H1 (cell line): ENCODE results near the gene HPN. TPM values are rescaled to one million over a fixed set of nuclear protein-coding genes. Genes with fewer than 3 reads are reported as not detected.
A peak's percentile ranks its signal among the peaks of the same experiment; 100 is the strongest.

Experiments used
- CTCF ChIA-PET: fragments of 300-600 bp; sonication (Branson Sonifier 250); formaldehyde crosslinking; loops from one replicate; lab custom pipeline; 2021; ENCODE audit not compliant: partially characterized antibody; lab: Charles Lee
- POLR2A ChIA-PET: fragments of 300-600 bp; sonication (Branson Sonifier 250); formaldehyde crosslinking; loops from one replicate; lab custom pipeline; 2021; ENCODE audit warnings: inconsistent platforms; ENCODE audit not compliant: partially characterized antibody; lab: Charles Lee
- DNase-seq, 2 experiments: peaks; one replicate each; pipeline versions ENCODE4 v3.0.0 to v3.0.0-alpha.2; 2010 to 2022; ENCODE audit warnings: low spot score in 2 of 2, low read depth in 1 of 2, mixed read lengths in 1 of 2
- FAIRE-seq: peaks from 2 replicates; lab custom pipeline; 2011; peaks lifted over from hg19 to GRCh38; lab: Jason Lieb, UNC
- H2AFZ ChIP-seq: 2 replicates; pipeline ENCODE4 v1.8.1; 2012; ENCODE audit warnings: low read length, inconsistent platforms
- H2AK5ac ChIP-seq: 2 replicates; pipeline ENCODE4 v1.6.1; 2013; ENCODE audit warnings: low read depth, low read length
- H2BK120ac ChIP-seq: replicated peaks from 2 replicates; pipeline ENCODE3; 2013; ENCODE audit warnings: low read depth, low read length, inconsistent platforms
- H2BK12ac ChIP-seq: 2 replicates; pipeline ENCODE4 v1.6.1; 2013; ENCODE audit warnings: low read depth, low read length
- H2BK15ac ChIP-seq: 2 replicates; pipeline ENCODE4 v1.6.1; 2013; ENCODE audit warnings: low read length
- H2BK20ac ChIP-seq: 2 replicates; pipeline ENCODE4 v1.6.1; 2013; ENCODE audit warnings: low read length
- H2BK5ac ChIP-seq: 2 replicates; pipeline ENCODE4 v1.6.1; 2013; ENCODE audit warnings: low read depth, low read length
- H3K14ac ChIP-seq: 2 replicates; pipeline ENCODE4 v1.6.1; 2013; ENCODE audit warnings: inconsistent platforms; ENCODE audit not compliant: insufficient read length
- H3K18ac ChIP-seq: 2 replicates; pipeline ENCODE4 v1.6.1; 2013; ENCODE audit warnings: low read length; ENCODE audit errors: extremely low read depth
- H3K23ac ChIP-seq: 2 replicates; pipeline ENCODE4 v1.6.1; 2013; ENCODE audit warnings: inconsistent platforms; ENCODE audit not compliant: insufficient read length
- H3K23me2 ChIP-seq: 2 replicates; pipeline ENCODE4 v1.6.1; 2013; ENCODE audit warnings: low read depth, low read length
- H3K27ac ChIP-seq: 2 replicates; pipeline ENCODE4 v1.6.1; 2011; ENCODE audit warnings: low read depth, low read length, inconsistent platforms
- H3K27me3 ChIP-seq, 4 experiments: replicated peaks in 1 of 4; 1 replicate in 1 of 4; 2 replicates in 3 of 4; pipeline versions ENCODE4 v1.6.1 to v1.8.1; 2011 to 2013; ENCODE audit warnings: low read length in 3 of 4, mild to moderate bottlenecking in 3 of 4, inconsistent platforms in 2 of 4, mixed read lengths in 2 of 4, moderate library complexity in 1 of 4; ENCODE audit not compliant: control insufficient read depth in 3 of 4, insufficient read depth in 3 of 4; ENCODE audit errors: extremely low read depth in 1 of 4
- H3K36me3 ChIP-seq, 4 experiments: 2 replicates each; pipeline versions ENCODE4 v1.6.1 to v1.8.1; 2011 to 2013; ENCODE audit warnings: mild to moderate bottlenecking in 4 of 4, low read length in 3 of 4, moderate library complexity in 2 of 4, control low read depth in 1 of 4, inconsistent platforms in 1 of 4; ENCODE audit not compliant: insufficient read depth in 4 of 4, control insufficient read depth in 2 of 4
- H3K4ac ChIP-seq: replicated peaks from 2 replicates; pipeline ENCODE3; 2013; ENCODE audit warnings: low read length, low read depth, mixed read lengths, inconsistent platforms; ENCODE audit not compliant: insufficient read length
- H3K4me1 ChIP-seq, 4 experiments: replicated peaks in 1 of 4; 1 replicate in 1 of 4; 2 replicates in 3 of 4; pipeline versions ENCODE4 v1.6.1 to v1.8.1; 2011 to 2013; ENCODE audit warnings: low read length in 3 of 4, inconsistent platforms in 2 of 4, mixed read lengths in 1 of 4; ENCODE audit not compliant: insufficient read depth in 4 of 4, control insufficient read depth in 3 of 4
- H3K4me2 ChIP-seq, 2 experiments: 2 replicates each; pipeline versions ENCODE4 v1.6.1 to v1.8.1; 2011 to 2013; ENCODE audit warnings: low read depth in 2 of 2, low read length in 2 of 2, control low read depth in 1 of 2, inconsistent platforms in 1 of 2, mild to moderate bottlenecking in 1 of 2; ENCODE audit not compliant: insufficient read depth in 1 of 2
- H3K4me3 ChIP-seq, 4 experiments: fragments of 200-600, 300-600 bp in 1 of 4; sonication (generic), shearing (Covaris generic), sonication (Bioruptor Twin) in 1 of 4; 2 replicates each; pipeline versions ENCODE4 v1.5.1 to v1.8.1; 2011 to 2016; ENCODE audit warnings: low read length in 4 of 4, low read depth in 3 of 4, control low read depth in 2 of 4, inconsistent platforms in 2 of 4, mild to moderate bottlenecking in 2 of 4, mixed read lengths in 1 of 4, moderate library complexity in 1 of 4; ENCODE audit not compliant: insufficient read depth in 2 of 4; ENCODE audit errors: extremely low read depth in 1 of 4
- H3K56ac ChIP-seq: replicated peaks from 2 replicates; pipeline ENCODE3; 2013; ENCODE audit warnings: low read depth, mild to moderate bottlenecking, mixed read lengths, low read length, inconsistent platforms; ENCODE audit not compliant: insufficient read length
- H3K79me1 ChIP-seq: 2 replicates; pipeline ENCODE4 v1.6.1; 2013; ENCODE audit warnings: low read depth, low read length, control low read depth
- H3K79me2 ChIP-seq, 2 experiments: 2 replicates each; pipeline versions ENCODE4 v1.6.1 to v1.8.1; 2012 to 2013; ENCODE audit warnings: low read length in 2 of 2, mild to moderate bottlenecking in 2 of 2, inconsistent platforms in 1 of 2; ENCODE audit not compliant: insufficient read depth in 2 of 2, control insufficient read depth in 1 of 2
- H3K9ac ChIP-seq, 4 experiments: replicated peaks in 1 of 4; 1 replicate in 1 of 4; 2 replicates in 3 of 4; pipeline versions ENCODE4 v1.6.1 to v1.8.1; 2011 to 2013; ENCODE audit warnings: low read depth in 3 of 4, low read length in 3 of 4, control low read depth in 2 of 4, mild to moderate bottlenecking in 2 of 4, moderate library complexity in 2 of 4, inconsistent platforms in 1 of 4; ENCODE audit errors: extremely low read depth in 1 of 4
- H3K9me3 ChIP-seq, 2 experiments: 2 replicates each; pipeline versions ENCODE4 v1.6.1 to v1.8.1; 2012 to 2013; ENCODE audit warnings: mild to moderate bottlenecking in 2 of 2, moderate library complexity in 2 of 2, control low read depth in 1 of 2, inconsistent platforms in 1 of 2, low read depth in 1 of 2, low read length in 1 of 2, mixed read lengths in 1 of 2; ENCODE audit not compliant: insufficient read depth in 2 of 2
- H4K20me1 ChIP-seq, 2 experiments: replicated peaks in 1 of 2; 2 replicates each; pipeline versions ENCODE3 to v1.8.1; 2011 to 2013; ENCODE audit warnings: inconsistent platforms in 2 of 2, low read length in 2 of 2, mild to moderate bottlenecking in 1 of 2; ENCODE audit not compliant: insufficient read depth in 2 of 2, control insufficient read depth in 1 of 2
- H4K5ac ChIP-seq: 2 replicates; pipeline ENCODE4 v1.6.1; 2013; ENCODE audit warnings: low read length, low read depth, mixed read lengths, inconsistent platforms; ENCODE audit not compliant: insufficient read length
- H4K8ac ChIP-seq: 2 replicates; pipeline ENCODE4 v1.8.0; 2013; ENCODE audit warnings: mild to moderate bottlenecking, moderate library complexity, low read length, inconsistent platforms; ENCODE audit not compliant: insufficient read depth; ENCODE audit errors: extremely low read depth
- H4K91ac ChIP-seq: replicated peaks from 2 replicates; pipeline ENCODE3; 2013; ENCODE audit warnings: low read length, mixed read lengths, inconsistent platforms; ENCODE audit not compliant: insufficient read length
- CHD1 ChIP-seq: IDR thresholded peaks from 2 replicates; pipeline ENCODE4 v1.6.1; 2012; ENCODE audit warnings: low read depth, low read length, improper control_type of control experiment
- EP300 ChIP-seq, 2 experiments: IDR thresholded peaks; 1 replicate in 1 of 2; 2 replicates in 1 of 2; pipeline ENCODE4 v1.6.1; 2011 to 2012; ENCODE audit warnings: low read depth in 2 of 2, low read length in 2 of 2, mild to moderate bottlenecking in 2 of 2, borderline replicate concordance in 1 of 2, inconsistent platforms in 1 of 2, moderate library complexity in 1 of 2
- GABPA ChIP-seq: IDR thresholded peaks from 2 replicates; pipeline ENCODE4 v1.6.1; 2011; ENCODE audit warnings: mild to moderate bottlenecking, low read length, moderate library complexity, borderline replicate concordance; ENCODE audit not compliant: insufficient read depth
- SP4 ChIP-seq: IDR thresholded peaks from 2 replicates; pipeline ENCODE4 v1.6.1; 2012; ENCODE audit warnings: low read length, inconsistent platforms
- SRF ChIP-seq: IDR thresholded peaks from 2 replicates; pipeline ENCODE4 v1.6.1; 2011; ENCODE audit warnings: mild to moderate bottlenecking, low read depth, low read length, moderate library complexity
- WGBS, 2 experiments: shearing (Covaris generic) in 1 of 2; methylation state at CpG; one replicate each; pipeline versions ENCODE4 v1.1.6 to v1.1.7; 2013 to 2015; ENCODE audit warnings: low lambda C conversion rate in 2 of 2, mixed read lengths in 2 of 2, inconsistent platforms in 1 of 2, low coverage in 1 of 2, missing lambda C conversion rate in 1 of 2; ENCODE audit not compliant: insufficient replicate concordance in 2 of 2, insufficient coverage in 1 of 2, insufficient read length in 1 of 2; ENCODE audit errors: extremely low coverage in 1 of 2, missing lambda C conversion rate in 1 of 2; 5-methylcytosine and 5-hydroxymethylcytosine counted together
- polyA plus RNA-seq, 7 experiments: library from polyadenylated mRNA; depleted of rRNA in 3 of 7; stranded (reverse) in 5 of 7; unstranded in 2 of 7; fragments of >200 nt in 5 of 7; fragments of 200-250 nt in 2 of 7; gene quantifications; 1 replicate in 5 of 7; 2 replicates in 1 of 7; 4 replicates in 1 of 7; pipeline versions ENCODE4 v1.2.1 to v1.2.3, GENCODE V29; 2011 to 2013; ENCODE audit warnings: missing spikeins in 2 of 7, mixed read lengths in 2 of 7
- total RNA-seq: library from RNA; stranded (reverse); fragmentation: NEBNext Ultra II Directional; extraction: Animal tissue kit (Norgen Biotek cat#: 25700); gene quantifications from 2 replicates; pipeline ENCODE4 v1.2.1, GENCODE V29; 2021

HPN gene
- total and polyA plus RNA-seq, 2 of the 8 experiments (the other 6 are each of a cell fraction or from before 2014, with no cell fraction given): 14.7 to 33.7 TPM

DNA sequence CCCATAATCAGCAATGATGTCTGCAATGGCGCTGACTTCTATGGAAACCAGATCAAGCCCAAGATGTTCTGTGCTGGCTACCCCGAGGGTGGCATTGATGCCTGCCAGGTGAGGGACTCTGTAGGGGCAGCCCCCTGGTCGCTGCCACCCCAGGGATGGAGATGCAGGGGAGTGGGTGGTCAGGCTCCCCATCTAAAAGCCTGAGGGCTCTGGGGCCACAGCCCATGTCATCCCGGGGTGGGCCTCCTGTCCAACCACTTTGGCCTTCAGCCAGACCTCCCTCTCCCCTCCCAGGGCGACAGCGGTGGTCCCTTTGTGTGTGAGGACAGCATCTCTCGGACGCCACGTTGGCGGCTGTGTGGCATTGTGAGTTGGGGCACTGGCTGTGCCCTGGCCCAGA lies 24.1 kb downstream of the HPN start:
- Histone ChIP-seq H3K23me2 (no peaks in the 10 kb centered on the region; the same call in 1 of the 2 replicates), H2BK20ac (no peak overlapping the region), H3K4me3 (no peak overlapping the region), H3K27ac (no peak overlapping the region), H3K9ac (no peak overlapping the region), H2BK120ac (no peak overlapping the region), H3K4me1 (peaks cover 3 to 13% (median 11%) of the 10 kb centered on the region in 4 experiments), H2AFZ (no peak overlapping the region), H4K91ac (peak overlapping the region; percentile 64), H3K27me3 (peaks cover 0 to 2% (median 0%) of the 10 kb centered on the region in 4 experiments; a peak in 1 of 7 replicates), H4K8ac (no peak overlapping the region; the same call in 1 of the 2 replicates), H3K36me3 (no peaks in the 10 kb centered on the region), H2BK5ac (no peak overlapping the region), H3K56ac (no peak overlapping the region), H3K14ac (no peak overlapping the region), H4K5ac (no peak overlapping the region), H2AK5ac (no peak overlapping the region; the same call in 1 of the 2 replicates), H3K4ac (no peak overlapping the region), H3K79me1 (no peaks in the 10 kb centered on the region), H2BK12ac (no peak overlapping the region), H3K79me2 (no peaks in the 10 kb centered on the region), H3K18ac (no peak overlapping the region), H3K23ac (no peak overlapping the region), H3K9me3 (peaks cover under 1 to 2% of the 10 kb centered on the region in 2 experiments; a peak in 3 of 4 replicates), H3K4me2 (no peak overlapping the region), H4K20me1 (no peaks in the 10 kb centered on the region), H2BK15ac (no peak overlapping the region)
- no peak for TF ChIP-seq SRF
- TF ChIP-seq EP300 (IDR thresholded peaks at IDR 0.05; ENCODE audit: borderline replicate concordance in 1 of 2, low read depth in 2 of 2, low read length in 2 of 2): no peak
- no peak for TF ChIP-seq GABPA
- no peak for TF ChIP-seq CHD1
- TF ChIP-seq SP4: no peak
- DNase-seq (no peak), FAIRE-seq (no peak)
- WGBS, 2 experiments: 93% methylated on average over 10 of the region's 10 CpGs; no CpG with 5 or more reads in 1 of the 2 experiments
- POLR2A ChIA-PET: interaction anchor here (1.6 to 3.0 kb wide), 3 partner anchors 51 to 138 kb away, joined by 6 to 23 read pairs (median 9); partner anchors contain the start of genes FXYD3 and FXYD7
- CTCF ChIA-PET: interaction anchor here (1.2 to 5.0 kb wide), 10 partner anchors 9 to 76 kb away, joined by 4 to 73 read pairs (median 22); partner anchors contain the start of genes FXYD7 and LGI4
